HFF-Myc (cell line): ENCODE data around the gene STPG2.
"Not testable (repeated sequence)": the region's sequence is repeated elsewhere in the genome, so short reads cannot be mapped to it uniquely, and the experiment has no call there.

ENCODE experiments used
- DNase-seq: peaks from one replicate; pipeline ENCODE4 v3.0.0-alpha.2; 2011; ENCODE audit warnings: low read depth; ENCODE audit errors: extremely low read depth
- H3K4me3 ChIP-seq: replicated peaks from 2 replicates; pipeline ENCODE4 v1.5.1; 2011; ENCODE audit warnings: low read depth, mild to moderate bottlenecking, control low read depth, low read length
- TF ChIP-seq, protein P1 (sequence below): IDR thresholded peaks from 2 replicates; pipeline ENCODE4 v1.5.1; 2012; ENCODE audit warnings: mild to moderate bottlenecking, low read depth, low read length, control low read depth; ENCODE audit errors: missing control alignments

STPG2 gene

DNA sequence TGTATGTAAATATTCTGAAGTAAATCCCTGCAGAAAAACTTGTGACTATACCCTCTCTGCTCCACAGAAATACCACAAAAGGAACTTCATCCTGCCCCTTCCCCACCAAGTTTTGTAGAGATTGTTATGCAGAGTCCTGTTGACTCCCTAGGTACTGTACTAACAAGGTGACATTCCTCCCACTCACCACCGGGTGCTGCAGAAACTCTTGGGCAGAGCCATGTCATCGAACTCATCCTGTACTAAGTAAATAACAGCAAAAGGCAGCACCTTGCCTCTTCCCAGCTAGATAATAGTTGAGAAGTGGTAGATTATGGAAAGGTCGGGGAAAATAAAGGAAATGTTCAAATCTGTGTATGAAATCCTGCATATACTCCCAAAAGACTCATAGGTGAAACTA lies 233.3 kb downstream of the STPG2 start:
- TF ChIP-seq, protein P1, sequence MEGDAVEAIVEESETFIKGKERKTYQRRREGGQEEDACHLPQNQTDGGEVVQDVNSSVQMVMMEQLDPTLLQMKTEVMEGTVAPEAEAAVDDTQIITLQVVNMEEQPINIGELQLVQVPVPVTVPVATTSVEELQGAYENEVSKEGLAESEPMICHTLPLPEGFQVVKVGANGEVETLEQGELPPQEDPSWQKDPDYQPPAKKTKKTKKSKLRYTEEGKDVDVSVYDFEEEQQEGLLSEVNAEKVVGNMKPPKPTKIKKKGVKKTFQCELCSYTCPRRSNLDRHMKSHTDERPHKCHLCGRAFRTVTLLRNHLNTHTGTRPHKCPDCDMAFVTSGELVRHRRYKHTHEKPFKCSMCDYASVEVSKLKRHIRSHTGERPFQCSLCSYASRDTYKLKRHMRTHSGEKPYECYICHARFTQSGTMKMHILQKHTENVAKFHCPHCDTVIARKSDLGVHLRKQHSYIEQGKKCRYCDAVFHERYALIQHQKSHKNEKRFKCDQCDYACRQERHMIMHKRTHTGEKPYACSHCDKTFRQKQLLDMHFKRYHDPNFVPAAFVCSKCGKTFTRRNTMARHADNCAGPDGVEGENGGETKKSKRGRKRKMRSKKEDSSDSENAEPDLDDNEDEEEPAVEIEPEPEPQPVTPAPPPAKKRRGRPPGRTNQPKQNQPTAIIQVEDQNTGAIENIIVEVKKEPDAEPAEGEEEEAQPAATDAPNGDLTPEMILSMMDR, result no peak
- no peak for DNase-seq
- no peak overlapping the region for H3K4me3 ChIP-seq

DNA sequence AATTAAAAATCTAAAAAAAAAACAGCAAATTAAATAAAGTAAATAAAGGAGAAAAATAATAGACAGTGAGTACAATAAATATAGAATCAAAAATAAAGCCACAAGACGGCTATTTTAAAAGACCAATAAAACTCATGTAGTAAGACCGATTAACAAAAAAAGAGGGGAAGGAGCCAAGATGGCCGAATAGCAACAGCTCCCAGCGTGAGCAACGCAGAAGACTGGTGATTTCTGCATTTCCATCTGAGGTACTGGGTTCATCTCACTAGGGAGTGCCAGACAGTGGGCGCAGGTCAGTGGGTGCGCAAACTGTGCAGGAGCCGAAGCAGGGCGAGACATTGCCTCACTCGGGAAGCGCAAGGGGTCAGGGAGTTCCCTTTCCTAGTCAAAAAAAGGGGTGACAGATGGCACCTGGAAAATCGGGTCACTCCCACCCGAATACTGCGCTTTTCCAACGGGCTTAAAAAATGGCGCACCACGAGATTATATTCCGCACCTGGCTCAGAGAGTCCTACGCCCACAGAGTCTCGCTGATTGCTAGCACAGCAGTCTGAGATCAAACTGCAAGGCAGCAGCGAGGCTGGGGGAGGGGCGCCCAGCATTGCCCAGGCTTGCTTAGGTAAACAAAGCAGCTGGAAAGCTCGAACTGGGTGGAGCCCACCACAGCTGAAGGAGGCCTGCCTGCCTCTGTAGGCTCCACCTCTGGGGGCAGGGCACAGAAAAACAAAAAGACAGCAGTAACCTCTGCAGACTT lies 239.7 kb downstream of the STPG2 start:
- DNase-seq, H3K4me3 ChIP-seq: not testable (repeated sequence)

DNA sequence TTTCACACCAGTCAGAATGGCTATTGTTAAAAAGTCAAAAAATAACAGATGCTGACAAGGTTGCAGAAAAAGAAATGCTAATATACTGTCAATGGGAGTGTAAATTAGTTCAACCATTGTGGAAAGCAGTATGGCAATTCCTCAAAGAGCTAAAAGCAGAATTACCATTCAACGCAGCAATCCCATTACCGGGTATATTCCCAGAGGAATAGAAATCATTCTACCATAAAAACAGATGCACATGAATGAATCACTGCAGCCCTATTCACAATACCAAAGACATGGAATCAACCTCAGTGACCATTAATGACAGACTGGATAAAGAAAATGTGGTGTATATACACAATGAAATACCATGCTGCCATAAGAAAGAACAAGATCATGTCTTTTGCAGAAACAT lies 243.0 kb downstream of the STPG2 start:
- DNase-seq, result no peak
- TF ChIP-seq, protein P1, result no peak
- H3K4me3 ChIP-seq, result no peak overlapping the region

DNA sequence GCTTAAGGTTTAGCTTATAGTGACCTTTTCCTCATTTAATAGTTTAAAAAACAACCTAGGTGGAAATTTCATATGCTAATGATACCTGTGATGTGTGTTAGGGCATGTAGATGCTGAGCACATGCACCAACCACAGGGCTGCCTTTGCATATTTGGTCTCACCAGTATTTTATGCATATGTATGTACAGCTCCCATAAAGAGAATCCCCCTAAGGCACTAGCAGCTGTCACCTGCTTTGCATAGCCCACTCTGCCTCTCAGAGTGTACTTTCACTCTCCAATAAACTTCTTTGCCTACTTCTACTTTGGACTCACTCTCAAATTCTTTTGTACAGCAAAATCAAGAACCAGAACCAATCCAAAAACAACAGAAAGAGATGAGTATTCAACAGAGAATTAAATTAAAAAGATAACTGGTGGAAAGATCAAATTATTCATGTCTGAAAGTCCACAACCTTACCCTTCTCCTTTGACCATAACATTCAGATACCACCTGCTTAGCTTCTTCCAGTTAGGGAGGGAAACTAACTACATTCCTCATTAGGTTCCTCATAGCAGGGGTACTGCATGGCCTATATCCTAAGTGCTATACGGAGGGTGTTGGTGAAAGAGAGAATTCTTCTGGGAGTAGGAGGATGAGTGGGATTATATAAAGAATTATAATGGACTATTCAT lies 250.5 kb downstream of the STPG2 start:
- no peak overlapping the region for H3K4me3 ChIP-seq
- TF ChIP-seq, protein P1, result no peak
- DNase-seq, result no peak

DNA sequence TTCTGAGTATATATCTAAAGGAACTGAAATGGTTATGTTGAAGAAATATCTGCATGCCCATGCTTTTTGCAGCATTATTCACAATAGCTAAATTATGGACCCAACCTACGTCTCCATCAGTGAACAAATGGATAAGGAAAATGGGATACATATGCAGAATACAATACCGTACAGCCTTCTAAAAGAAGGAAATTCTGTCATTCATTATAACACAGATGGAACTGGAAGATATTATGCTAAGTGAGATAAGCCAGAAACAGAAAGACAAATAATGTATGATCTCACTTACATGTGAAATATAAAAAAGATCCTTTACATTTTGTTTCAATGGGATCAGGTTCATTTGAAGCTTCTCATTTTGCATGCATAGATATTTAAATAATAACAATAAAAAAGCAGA lies 263.3 kb downstream of the STPG2 start:
- TF ChIP-seq, protein P1, result no peak
- no peak overlapping the region for H3K4me3 ChIP-seq
- no peak for DNase-seq

DNA sequence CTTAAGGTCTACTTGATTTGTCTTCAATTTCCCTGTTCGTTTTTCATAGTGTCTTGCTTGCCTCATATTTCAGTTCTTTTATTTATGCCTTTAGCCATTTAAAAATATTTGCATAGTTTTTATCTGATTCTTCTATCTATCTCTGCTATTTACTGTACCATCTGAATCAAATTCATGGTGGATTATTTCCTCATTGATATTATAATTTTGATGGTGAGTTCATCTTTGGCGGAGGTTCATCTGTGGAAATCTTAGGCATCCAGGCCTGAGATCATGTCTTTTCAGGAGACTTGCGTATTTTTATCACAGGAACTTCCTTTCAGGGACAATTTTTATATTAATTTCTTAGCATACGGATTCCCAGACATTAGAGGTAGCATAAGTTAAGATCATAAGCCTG lies 275.2 kb downstream of the STPG2 start:
- no peak for DNase-seq
- TF ChIP-seq, protein P1, result no peak
- H3K4me3 ChIP-seq, result no peak overlapping the region

DNA sequence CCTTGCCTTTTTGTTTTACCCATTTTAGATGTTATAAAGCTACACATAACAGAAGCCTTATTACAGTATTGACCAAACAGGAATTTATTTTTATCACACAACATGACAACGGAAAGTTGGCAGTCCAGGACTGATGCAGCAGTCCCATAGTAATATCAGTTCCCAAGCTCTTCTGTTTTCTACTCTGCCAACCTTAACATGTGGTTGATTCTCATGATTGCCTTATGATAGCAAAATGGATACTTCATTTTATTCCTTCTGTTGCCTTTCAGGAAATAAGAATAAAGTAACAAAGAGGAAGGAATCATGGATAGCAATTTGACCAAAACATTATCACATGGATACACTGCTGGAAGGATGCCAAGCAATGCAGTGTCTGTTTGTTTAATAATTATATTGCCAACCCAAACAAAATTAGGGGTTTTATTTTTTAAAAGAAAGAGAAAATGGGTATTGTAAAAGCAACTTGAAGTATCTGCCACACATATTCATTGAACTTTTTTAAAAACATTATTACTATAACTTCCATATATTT lies 275.7 kb downstream of the STPG2 start:
- no peak overlapping the region for H3K4me3 ChIP-seq
- TF ChIP-seq, protein P1, result no peak
- no peak for DNase-seq
